HepG2 (cell line): ENCODE results near the gene NELFB. TPM values are rescaled to one million over a fixed set of nuclear protein-coding genes. Genes with fewer than 3 reads are reported as not detected.

Source experiments
- GABPA ChIP-seq, 2 experiments: IDR thresholded peaks; 2 replicates each; pipeline ENCODE4 v1.6.1; 2011 to 2016; ENCODE audit warnings: low read depth in 2 of 2, low read length in 1 of 2, missing biosample characterization in 1 of 2, missing genetic modification characterization in 1 of 2
- HMG20A ChIP-seq: IDR thresholded peaks from 2 replicates; pipeline ENCODE4 v1.6.1; 2016; ENCODE audit warnings: borderline replicate concordance
- HNRNPUL1 ChIP-seq: fragments of 200-400 bp; formaldehyde crosslinking; IDR thresholded peaks from 2 replicates; pipeline ENCODE4 v1.6.1; 2017; ENCODE audit warnings: low read depth, mild to moderate bottlenecking, low read length, moderate library complexity
- IRX3 ChIP-seq: sonication (generic); formaldehyde crosslinking; IDR thresholded peaks from 2 replicates; pipeline ENCODE4 v1.8.1; 2023; ENCODE audit warnings: mild to moderate bottlenecking, low read depth, missing genetic modification reagents, borderline replicate concordance
- MED8 ChIP-seq: sonication (generic); formaldehyde crosslinking; IDR thresholded peaks from 2 replicates; pipeline ENCODE4 v1.8.1; 2023; ENCODE audit warnings: mild to moderate bottlenecking, missing genetic modification reagents; ENCODE audit not compliant: insufficient replicate concordance
- NR2F1 ChIP-seq, 2 experiments: fragments of 450-650 bp in 1 of 2; formaldehyde crosslinking in 1 of 2; IDR thresholded peaks; 2 replicates each; pipeline versions ENCODE4 v1.5.0 to v1.6.1; 2016 to 2020; ENCODE audit warnings: mild to moderate bottlenecking in 1 of 2, missing compliant biosample characterization in 1 of 2, missing genetic modification reagents in 1 of 2, moderate library complexity in 1 of 2
- NR2F2 ChIP-seq: IDR thresholded peaks from 2 replicates; pipeline ENCODE4 v1.6.1; 2012; ENCODE audit warnings: low read depth, inconsistent platforms, borderline replicate concordance
- RBAK ChIP-seq: sonication (generic); formaldehyde crosslinking; IDR thresholded peaks from 2 replicates; pipeline ENCODE4 v1.5.1; 2020; ENCODE audit warnings: mild to moderate bottlenecking, missing genetic modification reagents
- RNF2 ChIP-seq: fragments of 450-650 bp; conservative IDR thresholded peaks from 2 replicates; pipeline ENCODE4 v1.6.1; 2016; ENCODE audit warnings: low read depth
- SMAD3 ChIP-seq: sonication (generic); formaldehyde crosslinking; IDR thresholded peaks from 2 replicates; pipeline ENCODE4 v1.4.0; 2020; ENCODE audit warnings: missing genetic modification reagents
- SPEN ChIP-seq: sonication (generic); formaldehyde crosslinking; IDR thresholded peaks from 2 replicates; pipeline ENCODE4 v1.5.1; 2020; ENCODE audit warnings: low read depth, mild to moderate bottlenecking, missing genetic modification reagents
- ZMYM2 ChIP-seq: sonication (generic); formaldehyde crosslinking; IDR thresholded peaks from 2 replicates; pipeline ENCODE4 v1.8.0; 2022; ENCODE audit warnings: mild to moderate bottlenecking, missing genetic modification reagents
- ZNF234 ChIP-seq: sonication (generic); formaldehyde crosslinking; conservative IDR thresholded peaks from 2 replicates; pipeline ENCODE4 v1.5.1; 2020; ENCODE audit warnings: mild to moderate bottlenecking, missing genetic modification reagents
- ZNF468 ChIP-seq: sonication (generic); formaldehyde crosslinking; IDR thresholded peaks from 2 replicates; pipeline ENCODE4 v1.8.0; 2022; ENCODE audit warnings: mild to moderate bottlenecking, moderate library complexity, missing genetic modification reagents
- ZNF530 ChIP-seq: sonication (generic); formaldehyde crosslinking; IDR thresholded peaks from 2 replicates; pipeline ENCODE4 v1.5.0; 2020; ENCODE audit warnings: low read depth, mild to moderate bottlenecking, missing genetic modification reagents
- ZNF761 ChIP-seq: sonication (generic); formaldehyde crosslinking; conservative IDR thresholded peaks from 2 replicates; pipeline ENCODE4 v1.4.0; 2020; ENCODE audit warnings: mild to moderate bottlenecking, missing genetic modification reagents
- ZNF891 ChIP-seq: sonication (generic); formaldehyde crosslinking; IDR thresholded peaks from 2 replicates; pipeline ENCODE4 v1.5.0; 2020; ENCODE audit warnings: mild to moderate bottlenecking, missing genetic modification reagents
- polyA plus RNA-seq, 8 experiments: library from polyadenylated mRNA; depleted of rRNA in 3 of 8; stranded (reverse) in 7 of 8; unstranded in 1 of 8; fragments of >200 nt; fragmentation: Illumina TruSeq in 4 of 8; extraction: Trizol in 4 of 8; gene quantifications; 2 replicates each; pipeline versions ENCODE4 v1.2.1 to v1.2.3, GENCODE V29; 2011 to 2016; ENCODE audit warnings: low read depth in 4 of 8, missing spikeins in 1 of 8, mixed read lengths in 1 of 8; ENCODE audit not compliant: insufficient read depth in 1 of 8
- total RNA-seq, 5 experiments: library from RNA; depleted of rRNA; stranded (reverse); fragments of >200 nt; fragmentation: Illumina TruSeq; extraction: Trizol; gene quantifications; 2 replicates each; pipeline ENCODE4 v1.2.3, GENCODE V29; 2016; ENCODE audit warnings: low read depth in 1 of 5
- TF ChIP-seq, protein P1 (sequence below): sonication (generic); formaldehyde crosslinking; IDR thresholded peaks from 2 replicates; pipeline ENCODE4 v1.9.0; 2022; ENCODE audit warnings: missing genetic modification reagents, mild to moderate bottlenecking, borderline replicate concordance
- TF ChIP-seq, protein P2 (sequence below): IDR thresholded peaks from 2 replicates; pipeline ENCODE4 v1.6.1; 2018; ENCODE audit warnings: missing genetic modification reagents
- TF ChIP-seq, protein P3 (sequence below), 2 experiments: sonication (generic) in 1 of 2; formaldehyde crosslinking in 1 of 2; IDR thresholded peaks; 2 replicates each; pipeline versions ENCODE4 v1.5.1 to v1.6.1; 2011 to 2020; ENCODE audit warnings: borderline replicate concordance in 1 of 2, low read depth in 1 of 2, low read length in 1 of 2, mild to moderate bottlenecking in 1 of 2, missing genetic modification reagents in 1 of 2, moderate library complexity in 1 of 2

NELFB gene
- total and polyA plus RNA-seq, 2 of the 13 experiments (the other 11 are each of a cell fraction or from before 2014, with no cell fraction given): 26.5 to 45.8 TPM

DNA sequence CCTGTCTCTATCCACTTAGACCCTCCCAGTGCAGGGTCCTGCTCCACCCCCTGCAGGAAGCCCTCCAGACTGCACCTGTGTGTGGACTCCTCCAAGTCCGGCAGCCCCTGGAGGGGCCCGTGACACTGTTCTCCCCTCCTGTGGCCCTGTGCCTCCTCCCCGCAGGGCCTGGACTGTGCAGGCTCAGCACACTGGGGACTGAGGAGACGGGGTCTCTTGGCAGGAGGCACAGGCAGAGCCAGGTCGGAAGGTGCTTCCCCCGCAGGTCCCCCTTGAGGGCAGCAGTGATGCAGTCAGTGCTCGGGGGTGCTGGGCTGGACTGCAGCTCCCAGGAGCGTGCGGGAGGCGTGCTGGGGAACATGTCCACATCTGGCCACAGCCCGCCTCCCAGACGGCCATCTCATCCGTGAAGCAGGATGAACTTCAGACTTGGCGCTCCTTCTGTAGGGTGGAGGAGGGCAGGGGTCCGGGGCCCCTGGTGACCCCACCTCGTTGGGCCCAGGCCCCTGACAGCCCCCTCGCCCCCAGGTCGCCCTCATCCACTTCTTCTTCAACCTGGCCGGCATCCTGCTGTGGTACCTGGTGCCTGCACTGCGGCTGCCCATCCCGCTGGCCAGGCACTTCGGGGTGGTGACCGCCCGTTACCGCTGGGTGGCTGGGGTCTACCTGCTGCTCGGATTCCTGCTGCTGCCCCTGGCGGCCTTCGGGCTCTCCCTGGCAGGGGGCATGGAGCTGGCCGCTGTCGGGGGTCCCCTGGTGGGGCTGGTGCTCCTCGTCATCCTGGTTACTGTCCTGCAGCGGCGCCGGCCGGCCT, 19.5 kb upstream of the NELFB start (continued):
- TF ChIP-seq ZNF530 (CRISPR knock-in tag) (no peak), NR2F2 (no peak), ZMYM2 (CRISPR knock-in tag) (0 out of 2 replicates have a peak, but pooled peaks have one; percentile 25), SPEN (CRISPR knock-in tag) (no peak; the same call in 1 of the 2 replicates), ZNF891 (CRISPR knock-in tag) (no peak; the same call in 1 of the 2 replicates), ZNF761 (CRISPR knock-in tag) (no peak), HNRNPUL1 (no peak), NR2F1 (CRISPR knock-in tag; IDR thresholded peaks at IDR 0.05) (no peak), ZNF234 (CRISPR knock-in tag) (0 out of 2 replicates have a peak, but pooled peaks have one; percentile 79), HMG20A (CRISPR knock-in tag) (no peak), SMAD3 (CRISPR knock-in tag) (no peak), RNF2 (no peak), RBAK (CRISPR knock-in tag) (no peak), MED8 (CRISPR knock-in tag) (no peak), GABPA (IDR thresholded peaks at IDR 0.05; ENCODE audit: low read depth, low read length) (no peak), GABPA (CRISPR knock-in tag; IDR thresholded peaks at IDR 0.05; ENCODE audit: low read depth) (no peak), ZNF468 (CRISPR knock-in tag) (no peak), IRX3 (0 out of 2 replicates have a peak, but pooled peaks have one; percentile 41)
- TF ChIP-seq, protein P1, sequence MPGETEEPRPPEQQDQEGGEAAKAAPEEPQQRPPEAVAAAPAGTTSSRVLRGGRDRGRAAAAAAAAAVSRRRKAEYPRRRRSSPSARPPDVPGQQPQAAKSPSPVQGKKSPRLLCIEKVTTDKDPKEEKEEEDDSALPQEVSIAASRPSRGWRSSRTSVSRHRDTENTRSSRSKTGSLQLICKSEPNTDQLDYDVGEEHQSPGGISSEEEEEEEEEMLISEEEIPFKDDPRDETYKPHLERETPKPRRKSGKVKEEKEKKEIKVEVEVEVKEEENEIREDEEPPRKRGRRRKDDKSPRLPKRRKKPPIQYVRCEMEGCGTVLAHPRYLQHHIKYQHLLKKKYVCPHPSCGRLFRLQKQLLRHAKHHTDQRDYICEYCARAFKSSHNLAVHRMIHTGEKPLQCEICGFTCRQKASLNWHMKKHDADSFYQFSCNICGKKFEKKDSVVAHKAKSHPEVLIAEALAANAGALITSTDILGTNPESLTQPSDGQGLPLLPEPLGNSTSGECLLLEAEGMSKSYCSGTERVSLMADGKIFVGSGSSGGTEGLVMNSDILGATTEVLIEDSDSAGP (CRISPR knock-in tag): no peak; the same call in 1 of the 2 replicates
- TF ChIP-seq, protein P2, sequence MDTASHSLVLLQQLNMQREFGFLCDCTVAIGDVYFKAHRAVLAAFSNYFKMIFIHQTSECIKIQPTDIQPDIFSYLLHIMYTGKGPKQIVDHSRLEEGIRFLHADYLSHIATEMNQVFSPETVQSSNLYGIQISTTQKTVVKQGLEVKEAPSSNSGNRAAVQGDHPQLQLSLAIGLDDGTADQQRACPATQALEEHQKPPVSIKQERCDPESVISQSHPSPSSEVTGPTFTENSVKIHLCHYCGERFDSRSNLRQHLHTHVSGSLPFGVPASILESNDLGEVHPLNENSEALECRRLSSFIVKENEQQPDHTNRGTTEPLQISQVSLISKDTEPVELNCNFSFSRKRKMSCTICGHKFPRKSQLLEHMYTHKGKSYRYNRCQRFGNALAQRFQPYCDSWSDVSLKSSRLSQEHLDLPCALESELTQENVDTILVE (CRISPR knock-in tag): no peak
- TF ChIP-seq, protein P3, sequence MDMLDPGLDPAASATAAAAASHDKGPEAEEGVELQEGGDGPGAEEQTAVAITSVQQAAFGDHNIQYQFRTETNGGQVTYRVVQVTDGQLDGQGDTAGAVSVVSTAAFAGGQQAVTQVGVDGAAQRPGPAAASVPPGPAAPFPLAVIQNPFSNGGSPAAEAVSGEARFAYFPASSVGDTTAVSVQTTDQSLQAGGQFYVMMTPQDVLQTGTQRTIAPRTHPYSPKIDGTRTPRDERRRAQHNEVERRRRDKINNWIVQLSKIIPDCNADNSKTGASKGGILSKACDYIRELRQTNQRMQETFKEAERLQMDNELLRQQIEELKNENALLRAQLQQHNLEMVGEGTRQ (IDR thresholded peaks at IDR 0.05; ENCODE audit: low read depth, low read length): no peak
- TF ChIP-seq, protein P3 (CRISPR knock-in tag; IDR thresholded peaks at IDR 0.05; ENCODE audit: borderline replicate concordance): no peak; the same call in 1 of the 2 replicates
